HG02885 (cell line): ENCODE measurements around the gene CBFA2T3.

Experiments used
- ATAC-seq: cut with Tn5 transposase; IDR thresholded peaks from one replicate; pipeline ENCODE4 v1.9.1; 2021; ENCODE audit warnings: mild to moderate bottlenecking; ENCODE audit not compliant: unreplicated experiment, poor library complexity

The CBFA2T3 gene

GRCh38 chr16:88915639-88916327 is 61.2 kb downstream of the CBFA2T3 start:
- no peak for ATAC-seq

- no peak for ATAC-seq
These were observed 62.1 kb downstream of the CBFA2T3 start for GRCh38 chr16:88914750-88915368.

- ATAC-seq: no peak
These were observed 63.1 kb downstream of the CBFA2T3 start for GRCh38 chr16:88913870-88914269.

- ATAC-seq: no peak
These were observed 63.9 kb downstream of the CBFA2T3 start for GRCh38 chr16:88913001-88913612.

GRCh38 chr16:88912556-88912955 is 64.5 kb downstream of the CBFA2T3 start:
- no peak for ATAC-seq

GRCh38 chr16:88911946-88912310 is 65.1 kb downstream of the CBFA2T3 start:
- ATAC-seq: no peak

GRCh38 chr16:88911136-88911945 is 65.7 kb downstream of the CBFA2T3 start:
- no peak for ATAC-seq

- no peak for ATAC-seq
These were observed 66.5 kb downstream of the CBFA2T3 start for GRCh38 chr16:88910284-88911135.

GRCh38 chr16:88909431-88910210 is 67.4 kb downstream of the CBFA2T3 start:
- no peak for ATAC-seq

- ATAC-seq: no peak
These were observed 68.7 kb downstream of the CBFA2T3 start for GRCh38 chr16:88908307-88908706.

- ATAC-seq: no peak
These were observed 69.2 kb downstream of the CBFA2T3 start for GRCh38 chr16:88907768-88908167.

- ATAC-seq: no peak
These were observed 70.4 kb downstream of the CBFA2T3 start for GRCh38 chr16:88906535-88907105.

- ATAC-seq: no peak
These were observed 71.0 kb downstream of the CBFA2T3 start for GRCh38 chr16:88906020-88906419.

GRCh38 chr16:88905563-88905962 is 71.4 kb downstream of the CBFA2T3 start:
- ATAC-seq: no peak

- ATAC-seq: no peak
These were observed 72.2 kb downstream of the CBFA2T3 start for GRCh38 chr16:88904676-88905365.

GRCh38 chr16:88903267-88903666 is 73.7 kb downstream of the CBFA2T3 start:
- ATAC-seq: no peak

GRCh38 chr16:88902744-88903143 is 74.3 kb downstream of the CBFA2T3 start:
- no peak for ATAC-seq

- no peak for ATAC-seq
These were observed 75.2 kb downstream of the CBFA2T3 start for GRCh38 chr16:88901718-88902337.
